Omental fat pad (tissue), 4 donors: Measurements from ENCODE around the gene PCNA. TPM values are rescaled to one million over a fixed set of nuclear protein-coding genes. Genes with fewer than 3 reads are reported as not detected.
"Not testable (repeated sequence)": the region's sequence is repeated elsewhere in the genome, so short reads cannot be mapped to it uniquely, and the experiment has no call there.

Experiments used
- ATAC-seq: fragments of 150-250 bp; one replicate; pipeline ENCODE4 v1.9.1; 2016; ENCODE audit warnings: mild to moderate bottlenecking, moderate library complexity; ENCODE audit not compliant: low FRiP score
- DNase-seq: peaks from one replicate; pipeline ENCODE4 v3.0.0-alpha.2; 2019; ENCODE audit warnings: low spot score
- CTCF ChIP-seq, 3 donors: fragments of 450-650 bp; IDR thresholded peaks; one replicate each; pipeline ENCODE4 v1.5.1; 2016 to 2017; ENCODE audit warnings: antibody characterized with exemption in 3 of 3, mild to moderate bottlenecking in 3 of 3, moderate library complexity in 2 of 3
- total RNA-seq, 4 donors: library from RNA; depleted of rRNA; stranded (reverse); fragments of >200 nt; gene quantifications; one replicate each; pipeline ENCODE4 v1.1.0, GENCODE V29; 2016

PCNA gene
- total RNA-seq, 4 donors from 2014 or later, result 26.4 to 38.6 (median 30.9) TPM

- no peak for TF ChIP-seq CTCF (IDR thresholded peaks at IDR 0.05)
- ATAC-seq (no peak), DNase-seq (no peak)
Measured at GRCh38 chr20:5090191-5090590, 29.6 kb downstream of the PCNA start.

- no peak for TF ChIP-seq CTCF (IDR thresholded peaks at IDR 0.05)
- ATAC-seq, result no peak
- DNase-seq, result no peak
Measured at GRCh38 chr20:5088688-5089087, 31.1 kb downstream of the PCNA start.

- TF ChIP-seq CTCF (IDR thresholded peaks at IDR 0.05), result no peak
- ATAC-seq (no peak), DNase-seq (no peak)
Measured at GRCh38 chr20:5085380-5085779, 34.4 kb downstream of the PCNA start.

GRCh38 chr20:5080384-5080877, 39.3 kb downstream of the PCNA start:
- TF ChIP-seq CTCF (IDR thresholded peaks at IDR 0.05), result no peak
- DNase-seq, result peak; percentile 54
- peak; percentile 67 for ATAC-seq

- no peak for DNase-seq
- TF ChIP-seq CTCF (IDR thresholded peaks at IDR 0.05), result no peak
- peak; percentile 35 for ATAC-seq
Measured at GRCh38 chr20:5078399-5078958, 41.3 kb downstream of the PCNA start.

- DNase-seq, result no peak
- ATAC-seq, result no peak
- no peak for TF ChIP-seq CTCF (IDR thresholded peaks at IDR 0.05)
Measured at GRCh38 chr20:5077761-5078387, 41.9 kb downstream of the PCNA start.

- ATAC-seq, DNase-seq: not testable (repeated sequence)
Measured at GRCh38 chr20:5076913-5077312, 42.8 kb downstream of the PCNA start.
